DND-41 (cell line): Measurements from ENCODE around the gene COL9A3.

Experiments used
- EZH2 ChIP-seq: IDR thresholded peaks from 3 replicates; pipeline ENCODE4 v1.6.1; 2012; ENCODE audit warnings: borderline replicate concordance, low read depth, mild to moderate bottlenecking, moderate library complexity, low read length, inconsistent platforms; ENCODE audit not compliant: severe bottlenecking
- TF ChIP-seq, protein P1 (sequence below): IDR thresholded peaks from 2 replicates; pipeline ENCODE4 v1.5.1; 2012; ENCODE audit warnings: borderline replicate concordance, low read length, moderate library complexity, mild to moderate bottlenecking; ENCODE audit not compliant: poor library complexity, severe bottlenecking; ENCODE audit errors: extremely low read depth

DNA sequence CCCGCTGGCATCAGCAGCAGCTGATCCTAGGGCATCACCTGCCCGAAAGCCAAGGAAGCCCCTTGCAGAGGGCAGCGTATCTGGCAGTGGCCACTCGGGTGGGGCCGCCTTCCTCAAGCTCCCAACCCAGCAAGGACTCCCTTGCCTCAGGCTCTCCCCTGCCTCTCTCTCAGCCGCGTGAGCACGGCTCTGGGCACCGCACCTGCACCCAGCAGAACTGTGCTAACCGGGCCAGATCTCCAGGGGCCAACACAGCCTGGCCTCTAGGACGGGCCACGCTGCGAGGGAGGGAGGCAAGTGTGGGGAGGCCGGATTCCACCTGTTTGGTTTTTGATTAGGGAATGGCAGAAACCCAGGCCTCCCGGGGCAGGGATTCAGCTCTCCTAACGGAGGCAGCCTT lies 32.4 kb upstream of the COL9A3 start:
- TF ChIP-seq, protein P1, sequence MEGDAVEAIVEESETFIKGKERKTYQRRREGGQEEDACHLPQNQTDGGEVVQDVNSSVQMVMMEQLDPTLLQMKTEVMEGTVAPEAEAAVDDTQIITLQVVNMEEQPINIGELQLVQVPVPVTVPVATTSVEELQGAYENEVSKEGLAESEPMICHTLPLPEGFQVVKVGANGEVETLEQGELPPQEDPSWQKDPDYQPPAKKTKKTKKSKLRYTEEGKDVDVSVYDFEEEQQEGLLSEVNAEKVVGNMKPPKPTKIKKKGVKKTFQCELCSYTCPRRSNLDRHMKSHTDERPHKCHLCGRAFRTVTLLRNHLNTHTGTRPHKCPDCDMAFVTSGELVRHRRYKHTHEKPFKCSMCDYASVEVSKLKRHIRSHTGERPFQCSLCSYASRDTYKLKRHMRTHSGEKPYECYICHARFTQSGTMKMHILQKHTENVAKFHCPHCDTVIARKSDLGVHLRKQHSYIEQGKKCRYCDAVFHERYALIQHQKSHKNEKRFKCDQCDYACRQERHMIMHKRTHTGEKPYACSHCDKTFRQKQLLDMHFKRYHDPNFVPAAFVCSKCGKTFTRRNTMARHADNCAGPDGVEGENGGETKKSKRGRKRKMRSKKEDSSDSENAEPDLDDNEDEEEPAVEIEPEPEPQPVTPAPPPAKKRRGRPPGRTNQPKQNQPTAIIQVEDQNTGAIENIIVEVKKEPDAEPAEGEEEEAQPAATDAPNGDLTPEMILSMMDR, result no peak
- TF ChIP-seq EZH2, result no peak
